ENCODE data around the gene CNTNAP3.
"Not testable (repeated sequence)": the region's sequence is repeated elsewhere in the genome, so short reads cannot be mapped to it uniquely, and the experiment has no call there.

Gene CNTNAP3

DNA sequence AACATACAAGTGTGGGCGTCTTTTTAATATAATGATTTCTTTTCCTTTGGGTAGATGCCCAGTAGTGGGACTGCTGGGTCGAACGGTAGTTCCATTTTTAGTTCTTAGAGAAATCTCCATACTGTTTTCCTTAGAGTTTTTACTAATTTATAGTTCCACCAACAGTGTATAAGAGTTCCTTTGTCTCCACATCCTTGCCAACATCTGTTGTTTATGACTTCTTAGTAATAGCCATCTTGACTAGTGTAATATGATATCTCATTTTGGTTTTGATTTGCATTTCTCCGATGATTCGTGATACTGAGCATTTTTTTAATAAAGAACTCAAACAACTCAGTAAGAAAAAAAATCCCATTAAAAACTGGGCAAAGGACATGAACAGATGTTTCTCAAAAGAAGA is 225.0 kb downstream of the CNTNAP3 start:
- not testable (repeated sequence) for DNase-seq

DNA sequence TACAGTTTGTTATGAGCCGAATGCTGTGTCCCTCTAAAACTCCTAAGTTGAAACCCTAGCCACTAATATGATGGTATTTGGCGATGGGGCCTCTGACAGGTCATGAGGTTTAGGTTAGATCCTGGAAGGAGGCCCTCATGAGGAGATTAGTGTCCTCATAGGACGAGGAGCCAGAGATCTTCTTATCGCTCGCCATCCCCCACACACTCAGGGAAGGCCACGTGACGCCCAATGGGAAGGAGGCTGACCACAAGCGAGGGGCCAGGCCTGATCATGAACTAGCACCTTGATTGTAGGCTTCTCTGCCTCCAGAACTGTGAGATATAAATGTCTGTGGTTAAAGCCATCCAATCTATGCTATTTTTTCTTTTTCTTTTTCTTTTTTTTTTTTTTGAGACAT is 233.5 kb downstream of the CNTNAP3 start:
- DNase-seq, result not testable (repeated sequence)

DNA sequence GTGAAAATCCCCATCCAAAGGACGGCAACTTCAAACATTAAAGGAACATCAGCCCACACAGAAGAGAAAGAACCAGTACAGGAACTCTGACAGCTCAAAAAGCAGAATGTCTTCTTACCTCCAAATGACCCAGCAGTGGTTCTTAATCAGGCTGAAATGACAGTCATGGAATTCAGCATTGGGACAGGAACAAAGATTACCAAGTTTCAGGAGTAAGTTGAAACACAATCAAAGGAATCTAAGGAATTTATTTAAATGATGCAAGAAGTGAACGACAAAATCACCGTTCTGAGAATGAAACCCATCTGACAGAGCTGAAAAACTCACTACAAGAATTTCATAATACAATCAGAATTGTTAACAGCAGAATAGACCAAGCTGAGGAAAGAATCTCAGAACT is 241.1 kb downstream of the CNTNAP3 start:
- DNase-seq, result not testable (repeated sequence)

- DNase-seq, result not testable (repeated sequence)
Measured at GRCh38 chr9:39042352-39042803, 245.6 kb downstream of the CNTNAP3 start.

- DNase-seq, result not testable (repeated sequence)
Measured at GRCh38 chr9:39041774-39042173, 246.2 kb downstream of the CNTNAP3 start.

DNA sequence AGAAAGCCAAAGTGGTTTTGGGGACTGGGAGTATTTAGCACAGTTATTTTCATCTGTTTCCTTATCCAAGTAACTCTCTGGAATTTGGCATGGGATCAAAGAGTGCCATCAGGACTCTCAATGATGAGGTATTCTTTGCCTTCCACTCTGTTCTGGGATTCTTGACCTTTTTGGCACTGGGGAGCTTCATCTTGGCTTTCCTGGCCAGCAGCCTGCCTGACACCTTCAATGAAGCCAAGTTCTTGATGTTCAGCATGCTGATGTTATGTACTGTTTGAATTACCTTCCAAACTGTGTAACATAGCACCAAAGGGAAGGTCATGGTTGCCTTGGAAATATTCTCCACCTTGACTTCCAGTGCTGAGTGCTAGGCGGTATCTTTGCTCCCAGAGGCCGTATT is 248.8 kb downstream of the CNTNAP3 start:
- DNase-seq, result not testable (repeated sequence)

DNA sequence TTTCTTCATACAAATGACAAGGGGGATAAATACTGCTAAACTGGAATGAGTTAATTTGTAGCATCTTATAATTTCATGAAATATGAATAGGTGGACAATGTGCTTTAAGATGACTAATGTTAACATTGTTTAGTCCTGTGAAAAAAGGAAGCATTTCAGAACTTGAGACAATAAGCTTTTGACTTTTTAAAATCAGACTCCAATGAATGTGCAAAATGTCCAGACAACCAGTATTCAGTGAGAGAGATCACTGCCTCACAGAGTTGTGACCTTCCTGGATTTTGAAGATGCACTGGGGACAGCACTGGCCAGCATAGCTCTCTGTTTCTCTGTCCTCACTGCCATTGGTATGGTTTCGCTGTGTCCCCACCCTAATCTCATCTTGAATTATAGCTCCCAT is 249.7 kb downstream of the CNTNAP3 start:
- not testable (repeated sequence) for DNase-seq

DNA sequence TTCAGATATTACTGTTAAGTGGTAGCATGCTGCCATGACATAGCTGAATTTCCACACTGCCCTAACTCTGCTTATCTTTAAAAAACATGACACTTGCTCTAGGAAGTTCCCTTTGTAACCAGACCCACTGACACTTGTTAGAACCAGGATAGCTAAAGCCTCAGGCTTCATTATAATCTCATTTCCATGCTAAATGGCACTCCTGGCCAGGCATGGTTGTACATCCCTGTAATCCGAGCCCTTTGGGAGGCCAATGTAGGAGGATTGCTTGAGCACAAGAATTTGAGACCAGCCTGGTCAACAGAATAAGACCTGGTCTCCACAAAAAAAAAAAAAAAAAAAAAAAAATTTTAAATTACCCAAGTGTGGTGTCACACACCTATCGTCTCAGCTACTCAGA is 254.1 kb downstream of the CNTNAP3 start:
- DNase-seq, result not testable (repeated sequence)

- DNase-seq, result not testable (repeated sequence)
Measured at GRCh38 chr9:39030204-39031019, 257.6 kb downstream of the CNTNAP3 start.

- not testable (repeated sequence) for DNase-seq
Measured at GRCh38 chr9:39028855-39029254, 259.1 kb downstream of the CNTNAP3 start.

DNA sequence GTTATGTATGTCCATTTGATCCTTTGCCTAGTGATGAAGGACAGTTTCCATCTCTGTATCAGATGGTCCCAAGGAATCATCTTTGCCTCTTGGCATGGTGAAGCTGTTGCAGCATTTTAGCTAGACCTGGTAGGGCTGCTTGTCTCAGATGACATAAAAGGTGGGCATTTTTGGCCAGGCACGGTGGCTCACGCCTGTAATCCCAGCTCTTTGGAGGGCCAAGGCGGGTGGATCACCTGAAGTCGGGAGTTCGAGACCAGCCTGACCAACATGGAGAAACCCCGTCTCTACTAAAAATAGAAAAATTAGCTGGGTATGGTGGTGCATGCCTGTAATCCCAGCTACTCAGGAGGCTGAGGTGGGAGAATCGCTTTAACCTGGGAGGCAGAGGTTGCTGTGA is 259.8 kb downstream of the CNTNAP3 start:
- not testable (repeated sequence) for DNase-seq

DNA sequence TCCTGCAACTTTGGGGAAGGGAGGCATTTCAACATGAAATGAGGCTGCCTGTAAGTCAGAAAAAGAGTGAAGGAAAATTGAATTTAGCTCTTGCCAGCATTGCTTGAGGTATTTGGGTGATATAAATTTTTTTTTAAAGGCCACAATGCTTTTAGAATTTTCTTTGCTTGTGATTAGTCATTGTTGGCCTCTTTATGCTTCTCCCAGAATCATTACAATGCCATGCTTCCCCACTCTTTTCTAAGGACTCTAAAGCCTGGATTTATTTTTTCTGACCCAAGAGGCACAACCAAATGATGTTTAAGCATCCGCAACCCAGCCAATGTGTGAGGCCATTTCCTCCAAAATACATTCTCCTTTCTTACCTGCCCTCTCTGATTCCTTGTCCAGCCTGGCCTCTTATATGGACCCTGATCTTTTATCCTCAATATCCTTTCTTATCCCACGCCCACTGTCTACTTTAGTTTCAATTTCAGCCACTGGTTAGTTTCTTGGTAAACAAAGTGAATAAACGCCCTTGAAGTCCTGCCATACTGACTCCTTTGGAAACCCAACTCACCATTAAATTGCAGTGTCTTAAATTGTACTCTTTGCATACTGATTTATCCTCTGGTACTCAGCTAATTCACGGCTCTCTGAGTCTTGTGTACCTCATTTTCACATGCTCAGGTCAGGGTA is 261.9 kb downstream of the CNTNAP3 start:
- not testable (repeated sequence) for DNase-seq
